ENCODE data around the gene BMS1. TPM values are rescaled to one million over a fixed set of nuclear protein-coding genes. Genes with fewer than 3 reads are reported as not detected.

Gene BMS1
- total RNA-seq, 3 donors from 2014 or later (not counting 1 experiment from before 2014, with no cell fraction given): 10.4 to 12.1 (median 11.9) TPM

DNA sequence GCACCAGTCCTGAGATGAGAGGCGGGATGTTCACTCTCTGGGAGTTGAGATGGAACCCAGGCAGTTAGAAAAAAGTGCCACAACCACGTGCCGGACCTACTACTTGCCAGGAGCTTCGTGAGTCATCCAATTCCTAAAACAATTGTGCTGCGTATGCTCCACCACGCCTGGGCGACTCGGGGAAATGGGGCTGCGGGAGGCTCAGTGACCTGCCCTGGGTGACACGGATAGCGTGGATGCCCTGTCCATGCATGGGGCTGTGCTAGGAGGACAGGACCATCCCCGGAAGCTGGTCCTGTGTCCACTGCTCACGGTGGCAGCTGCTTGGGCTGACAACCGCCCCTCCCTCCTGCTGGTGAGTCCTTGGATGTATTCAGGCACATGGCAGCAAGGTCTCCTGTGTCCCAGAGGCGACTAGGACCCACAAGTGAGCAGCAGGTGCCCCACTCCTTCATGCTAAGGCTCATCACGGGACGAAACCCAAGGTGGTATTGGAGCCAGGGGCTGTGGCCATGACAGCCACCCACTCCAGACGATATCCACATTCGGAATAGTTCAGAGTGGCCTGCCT is 90.4 kb downstream of the BMS1 start:
- ATAC-seq: no peak
- DNase-seq: no peak
- no peak overlapping the region for H3K4me3 ChIP-seq (ENCODE audit: low read length)

DNA sequence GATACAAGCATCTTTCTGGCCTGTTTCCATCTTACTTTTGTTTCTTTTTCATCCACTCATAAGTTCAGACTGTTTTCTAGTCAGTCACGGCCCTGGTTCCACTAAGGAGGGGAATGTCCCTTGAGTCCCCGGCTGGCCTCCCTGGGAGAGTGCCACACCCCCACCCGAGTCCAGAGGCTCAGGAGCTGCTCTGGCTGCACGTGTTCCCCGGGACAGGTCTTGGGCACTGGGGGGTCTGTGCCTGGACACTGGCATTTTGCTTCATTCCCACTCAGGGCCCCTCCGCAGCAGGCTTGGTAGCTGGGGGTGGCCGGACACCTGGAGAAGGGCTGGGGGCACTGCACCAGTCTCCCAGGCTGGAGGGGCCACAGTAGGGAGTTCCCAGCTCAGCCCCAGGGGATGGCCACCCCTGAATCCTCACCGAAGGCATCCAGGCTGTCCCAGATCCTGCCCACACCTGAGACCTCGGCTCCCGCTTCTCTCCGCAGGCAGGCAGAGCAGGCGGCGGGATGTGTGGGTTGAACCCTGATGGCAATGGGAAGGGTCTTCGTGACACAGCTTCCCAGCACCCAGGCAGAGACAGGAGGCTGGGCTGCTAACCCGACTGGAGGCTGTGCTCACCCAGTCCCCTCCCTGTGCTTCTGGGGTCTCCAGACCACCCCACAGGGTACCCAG is 92.3 kb downstream of the BMS1 start:
- Histone ChIP-seq H3K36me3 (ENCODE audit: control insufficient read depth, insufficient read depth, low read length) (no peaks in the 10 kb centered on the region), H3K27ac (ENCODE audit: low read length) (no peak overlapping the region), H3K4me3 (ENCODE audit: low read length) (no peak overlapping the region), H3K27me3 (ENCODE audit: control insufficient read depth, insufficient read depth, low read length) (no peaks in the 10 kb centered on the region), H3K4me1 (ENCODE audit: control insufficient read depth, insufficient read depth, low read length) (no peaks in the 10 kb centered on the region), H3K9me3 (ENCODE audit: control insufficient read depth, insufficient read depth, low read length) (no peaks in the 10 kb centered on the region)
- no peaks in the 10 kb centered on the region for H3K36me3 Mint-ChIP-seq
- intact Hi-C loops (cut with micrococcal nuclease): no loop called here
- ATAC-seq (no peak), DNase-seq (no peak)
- TF ChIP-seq, protein P1, sequence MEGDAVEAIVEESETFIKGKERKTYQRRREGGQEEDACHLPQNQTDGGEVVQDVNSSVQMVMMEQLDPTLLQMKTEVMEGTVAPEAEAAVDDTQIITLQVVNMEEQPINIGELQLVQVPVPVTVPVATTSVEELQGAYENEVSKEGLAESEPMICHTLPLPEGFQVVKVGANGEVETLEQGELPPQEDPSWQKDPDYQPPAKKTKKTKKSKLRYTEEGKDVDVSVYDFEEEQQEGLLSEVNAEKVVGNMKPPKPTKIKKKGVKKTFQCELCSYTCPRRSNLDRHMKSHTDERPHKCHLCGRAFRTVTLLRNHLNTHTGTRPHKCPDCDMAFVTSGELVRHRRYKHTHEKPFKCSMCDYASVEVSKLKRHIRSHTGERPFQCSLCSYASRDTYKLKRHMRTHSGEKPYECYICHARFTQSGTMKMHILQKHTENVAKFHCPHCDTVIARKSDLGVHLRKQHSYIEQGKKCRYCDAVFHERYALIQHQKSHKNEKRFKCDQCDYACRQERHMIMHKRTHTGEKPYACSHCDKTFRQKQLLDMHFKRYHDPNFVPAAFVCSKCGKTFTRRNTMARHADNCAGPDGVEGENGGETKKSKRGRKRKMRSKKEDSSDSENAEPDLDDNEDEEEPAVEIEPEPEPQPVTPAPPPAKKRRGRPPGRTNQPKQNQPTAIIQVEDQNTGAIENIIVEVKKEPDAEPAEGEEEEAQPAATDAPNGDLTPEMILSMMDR (IDR thresholded peaks at IDR 0.05): no peak
- no peaks in the 10 kb centered on the region for H3K4me1 Mint-ChIP-seq
- no peaks in the 10 kb centered on the region for H3K9me3 Mint-ChIP-seq
- WGBS (ENCODE audit: insufficient coverage): 92% methylated on average over 15 of the region's 15 CpGs
- no peak overlapping the region for H3K4me3 Mint-ChIP-seq
- peaks cover 0 to 2% of the 10 kb centered on the region in 2 donors for H3K27me3 Mint-ChIP-seq (ENCODE audit: low read depth in 2 of 2)
- no peak overlapping the region for H3K27ac Mint-ChIP-seq

More for the DNA sequence above, 90.4 kb downstream of the BMS1 start:
- no peaks in the 10 kb centered on the region for H3K36me3 Mint-ChIP-seq
- Histone ChIP-seq H3K36me3 (ENCODE audit: control insufficient read depth, insufficient read depth, low read length) (no peaks in the 10 kb centered on the region), H3K4me1 (ENCODE audit: control insufficient read depth, insufficient read depth, low read length) (no peaks in the 10 kb centered on the region), H3K27ac (ENCODE audit: low read length) (no peak overlapping the region), H3K9me3 (ENCODE audit: control insufficient read depth, insufficient read depth, low read length) (no peaks in the 10 kb centered on the region), H3K27me3 (ENCODE audit: control insufficient read depth, insufficient read depth, low read length) (no peaks in the 10 kb centered on the region)
- peaks cover 0 to 2% of the 10 kb centered on the region in 2 donors for H3K27me3 Mint-ChIP-seq (ENCODE audit: low read depth in 2 of 2)
- intact Hi-C loops (cut with micrococcal nuclease): no loop called here
- 86% methylated on average over 19 of the region's 19 CpGs for WGBS (ENCODE audit: insufficient coverage)
- no peaks in the 10 kb centered on the region for H3K9me3 Mint-ChIP-seq
- H3K4me1 Mint-ChIP-seq: no peaks in the 10 kb centered on the region
- TF ChIP-seq, protein P1 (IDR thresholded peaks at IDR 0.05): no peak
- H3K27ac Mint-ChIP-seq: no peak overlapping the region
- H3K4me3 Mint-ChIP-seq: no peak overlapping the region

GRCh38 chr10:42875388-42875755 is 92.8 kb downstream of the BMS1 start:
- WGBS (ENCODE audit: insufficient coverage): 81% methylated on average over 5 of the region's 5 CpGs
- Histone ChIP-seq H3K4me3 (ENCODE audit: low read length) (no peak overlapping the region), H3K4me1 (ENCODE audit: control insufficient read depth, insufficient read depth, low read length) (no peaks in the 10 kb centered on the region), H3K27me3 (ENCODE audit: control insufficient read depth, insufficient read depth, low read length) (no peaks in the 10 kb centered on the region), H3K27ac (ENCODE audit: low read length) (no peak overlapping the region), H3K9me3 (ENCODE audit: control insufficient read depth, insufficient read depth, low read length) (no peaks in the 10 kb centered on the region), H3K36me3 (ENCODE audit: control insufficient read depth, insufficient read depth, low read length) (no peaks in the 10 kb centered on the region)
- Mint-ChIP-seq H3K4me3 (no peak overlapping the region), H3K27me3 (ENCODE audit: low read depth in 2 of 2) (peaks cover 0 to 2% of the 10 kb centered on the region in 2 donors), H3K27ac (no peak overlapping the region), H3K4me1 (no peaks in the 10 kb centered on the region), H3K36me3 (no peaks in the 10 kb centered on the region), H3K9me3 (no peaks in the 10 kb centered on the region)
- TF ChIP-seq, protein P1 (IDR thresholded peaks at IDR 0.05): no peak
- intact Hi-C loops (cut with micrococcal nuclease): no loop called here
- DNase-seq (no peak), ATAC-seq (no peak)

Measured in natural killer cell (primary cell).